Measurements from ENCODE around the gene FABP6. TPM values are rescaled to one million over a fixed set of nuclear protein-coding genes. Genes with fewer than 3 reads are reported as not detected.
"Not testable (repeated sequence)": the region's sequence is repeated elsewhere in the genome, so short reads cannot be mapped to it uniquely, and the experiment has no call there.

The FABP6 gene
- total RNA-seq, 1 experiment from 2014 or later, result 0.20 TPM

DNA sequence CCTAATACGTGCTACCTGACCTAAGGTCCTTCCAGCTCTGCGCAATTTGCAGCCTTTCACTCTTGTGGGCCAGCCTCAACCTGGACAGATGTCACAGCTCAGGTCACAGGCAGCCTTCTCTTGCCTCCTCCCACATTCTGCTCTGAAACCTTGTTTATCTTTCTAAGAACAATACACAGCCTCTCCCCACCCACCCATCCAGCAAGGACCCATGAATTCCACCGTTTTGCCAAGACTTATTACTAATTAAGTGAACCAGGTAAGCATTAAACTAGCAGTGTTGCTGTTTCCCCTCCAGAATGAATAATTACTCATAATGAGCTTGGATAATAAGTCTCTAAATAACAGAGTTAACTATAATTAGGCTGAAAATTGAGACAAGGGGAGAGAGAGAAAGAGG, 11.0 kb downstream of the FABP6 start:
- H3K9me3 ChIP-seq (replicated peaks), result no peaks in the 10 kb centered on the region
- no peak for DNase-seq
- H3K4me1 ChIP-seq, result no peaks in the 10 kb centered on the region

DNA sequence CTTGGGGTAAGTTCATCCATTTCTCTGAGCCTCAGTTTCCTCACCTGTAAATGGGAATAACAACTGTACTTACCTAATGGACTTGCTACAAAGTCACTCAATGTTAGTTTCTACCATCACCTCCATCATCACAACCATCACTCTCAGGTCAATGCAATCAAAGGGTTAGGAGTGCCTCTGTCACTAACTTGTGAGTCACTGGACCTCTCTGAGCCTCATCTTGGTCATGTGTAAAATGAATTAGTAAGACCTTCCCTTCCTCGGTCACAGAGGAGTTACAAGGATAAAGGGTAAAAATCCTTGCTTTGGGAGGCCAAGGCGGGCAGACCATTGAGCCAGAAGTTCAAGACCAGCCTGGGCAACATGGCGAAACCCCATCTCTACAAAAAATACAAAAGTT, 12.8 kb downstream of the FABP6 start:
- DNase-seq, result no peak
- H3K27ac ChIP-seq, result no peak overlapping the region
- no peaks in the 10 kb centered on the region for H3K27me3 ChIP-seq
- no peak overlapping the region for H3K4me3 ChIP-seq
- no peaks in the 10 kb centered on the region for H3K4me1 ChIP-seq
- H3K36me3 ChIP-seq, result no peaks in the 10 kb centered on the region
- H3K9me3 ChIP-seq (replicated peaks), result no peaks in the 10 kb centered on the region

More for the DNA sequence above, 11.0 kb downstream of the FABP6 start:
- Histone ChIP-seq H3K36me3 (no peaks in the 10 kb centered on the region), H3K27ac (no peak overlapping the region), H3K4me3 (no peak overlapping the region), H3K27me3 (no peaks in the 10 kb centered on the region)

- no peaks in the 10 kb centered on the region for H3K36me3 ChIP-seq
- H3K9me3 ChIP-seq (replicated peaks), result no peaks in the 10 kb centered on the region
- no peaks in the 10 kb centered on the region for H3K27me3 ChIP-seq
- no peak overlapping the region for H3K4me3 ChIP-seq
- H3K4me1 ChIP-seq, result no peaks in the 10 kb centered on the region
- no peak overlapping the region for H3K27ac ChIP-seq
- no peak for DNase-seq
Observed at GRCh38 chr5:160245506-160246086, 16.3 kb downstream of the FABP6 start.

DNA sequence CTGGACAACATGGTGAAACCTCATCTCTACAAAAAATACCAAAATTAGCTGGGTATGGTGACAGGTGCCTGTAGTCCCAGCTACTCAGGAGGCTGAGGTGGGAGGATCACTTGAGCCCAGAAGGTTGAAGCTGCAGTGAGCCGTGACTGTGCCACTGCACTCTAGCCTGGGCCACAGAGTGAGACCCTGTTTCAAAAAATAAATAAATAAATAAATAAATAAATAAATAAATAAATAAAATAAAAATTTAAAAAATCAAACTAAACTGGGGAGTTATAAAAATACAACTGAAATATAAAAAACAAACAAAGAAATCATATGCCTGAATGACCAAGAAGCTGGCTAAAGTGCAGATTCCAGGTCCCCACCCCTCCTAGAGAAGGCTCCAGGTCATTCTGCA, 20.3 kb downstream of the FABP6 start:
- H3K9me3 ChIP-seq (replicated peaks); H3K27me3 ChIP-seq; H3K36me3 ChIP-seq; H3K4me3 ChIP-seq; H3K4me1 ChIP-seq; H3K27ac ChIP-seq; DNase-seq: not testable (repeated sequence)

- Histone ChIP-seq H3K4me1 (no peaks in the 10 kb centered on the region), H3K36me3 (peaks cover 6% of the 10 kb centered on the region; the same call in 1 of the 2 replicates), H3K27me3 (no peaks in the 10 kb centered on the region), H3K4me3 (no peak overlapping the region), H3K9me3 (replicated peaks) (no peaks in the 10 kb centered on the region), H3K27ac (no peak overlapping the region)
- no peak for DNase-seq
Observed at GRCh38 chr5:160250226-160250625, 20.9 kb downstream of the FABP6 start.

GRCh38 chr5:160250826-160251225, 21.5 kb downstream of the FABP6 start:
- Histone ChIP-seq H3K9me3 (replicated peaks) (no peaks in the 10 kb centered on the region), H3K4me1 (no peaks in the 10 kb centered on the region), H3K4me3 (no peak overlapping the region), H3K27ac (no peak overlapping the region), H3K27me3 (no peaks in the 10 kb centered on the region), H3K36me3 (peaks cover 9% of the 10 kb centered on the region; the same call in 1 of the 2 replicates)
- DNase-seq, result no peak

DNA sequence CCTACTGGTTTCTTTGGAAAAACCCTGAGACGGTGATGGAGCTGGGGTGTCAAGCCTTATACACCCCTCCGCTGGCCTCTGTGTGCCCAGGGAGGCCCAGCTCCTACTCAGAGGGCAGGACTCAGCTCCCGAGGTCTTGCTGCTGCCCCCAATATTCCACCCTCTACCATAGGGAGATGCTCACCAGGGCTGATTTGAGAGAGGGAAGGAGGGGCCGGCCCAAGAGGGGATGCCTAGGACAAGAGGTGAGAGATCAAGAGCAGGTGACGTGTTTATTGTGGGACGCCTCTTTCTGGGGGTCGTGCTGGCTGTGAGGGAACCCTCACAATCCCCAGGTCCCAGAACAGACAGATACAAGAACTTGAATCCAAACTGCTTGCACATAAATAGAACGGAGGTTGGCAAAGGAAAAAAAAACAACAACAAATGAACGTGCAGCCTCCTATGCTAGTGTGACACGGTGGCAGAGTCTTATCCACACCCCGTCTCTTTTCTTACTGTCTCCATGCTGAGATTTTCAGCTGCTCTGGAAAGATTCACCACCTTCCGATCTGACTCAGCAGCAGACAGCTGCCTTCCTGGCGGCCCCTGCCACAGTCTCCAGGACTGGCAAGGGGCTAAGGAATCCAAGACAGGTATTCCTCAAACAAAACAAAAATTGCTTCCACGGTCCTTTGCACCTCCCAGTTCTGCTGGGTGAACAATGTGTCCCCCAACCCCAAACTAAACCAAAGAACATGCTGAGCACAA, 22.3 kb downstream of the FABP6 start:
- H3K4me3 ChIP-seq, result no peak overlapping the region
- no peaks in the 10 kb centered on the region for H3K4me1 ChIP-seq
- peaks cover 12% of the 10 kb centered on the region; the same call in 1 of the 2 replicates for H3K36me3 ChIP-seq
- no peak overlapping the region for H3K27ac ChIP-seq
- H3K9me3 ChIP-seq (replicated peaks), result no peaks in the 10 kb centered on the region
- H3K27me3 ChIP-seq, result no peaks in the 10 kb centered on the region
- DNase-seq, result no peak

DNA sequence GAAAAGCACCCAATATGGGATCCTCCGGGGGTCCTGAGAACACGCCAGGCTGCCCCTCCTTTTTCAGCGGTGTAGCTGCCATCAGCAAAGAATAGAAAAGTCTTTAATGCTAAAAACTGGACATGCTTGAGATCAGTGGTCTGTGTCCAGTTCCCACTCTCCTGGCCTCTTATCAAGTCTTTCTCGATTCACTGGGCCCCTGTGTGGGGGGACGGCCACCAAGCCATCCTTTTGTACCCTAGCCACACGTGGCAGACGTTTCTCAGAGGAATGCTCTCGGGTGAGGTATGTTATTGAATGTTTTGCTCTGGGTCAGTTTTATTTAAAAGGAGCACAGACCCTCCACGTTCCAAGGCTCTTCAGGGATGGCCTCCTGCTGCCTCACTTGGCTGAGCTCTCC, 23.6 kb downstream of the FABP6 start:
- Histone ChIP-seq H3K27me3 (no peaks in the 10 kb centered on the region), H3K4me1 (no peaks in the 10 kb centered on the region), H3K27ac (no peak overlapping the region), H3K4me3 (no peak overlapping the region), H3K36me3 (peaks cover 12% of the 10 kb centered on the region; the same call in 1 of the 2 replicates), H3K9me3 (replicated peaks) (no peaks in the 10 kb centered on the region)
- no peak for DNase-seq

- no peaks in the 10 kb centered on the region for H3K4me1 ChIP-seq
- H3K9me3 ChIP-seq (replicated peaks), result no peaks in the 10 kb centered on the region
- no peak overlapping the region for H3K4me3 ChIP-seq
- no peaks in the 10 kb centered on the region for H3K27me3 ChIP-seq
- DNase-seq, result no peak
- peaks cover 12% of the 10 kb centered on the region; the same call in 1 of the 2 replicates for H3K36me3 ChIP-seq
- no peak overlapping the region for H3K27ac ChIP-seq
Observed at GRCh38 chr5:160253441-160253840, 24.1 kb downstream of the FABP6 start.

DNA sequence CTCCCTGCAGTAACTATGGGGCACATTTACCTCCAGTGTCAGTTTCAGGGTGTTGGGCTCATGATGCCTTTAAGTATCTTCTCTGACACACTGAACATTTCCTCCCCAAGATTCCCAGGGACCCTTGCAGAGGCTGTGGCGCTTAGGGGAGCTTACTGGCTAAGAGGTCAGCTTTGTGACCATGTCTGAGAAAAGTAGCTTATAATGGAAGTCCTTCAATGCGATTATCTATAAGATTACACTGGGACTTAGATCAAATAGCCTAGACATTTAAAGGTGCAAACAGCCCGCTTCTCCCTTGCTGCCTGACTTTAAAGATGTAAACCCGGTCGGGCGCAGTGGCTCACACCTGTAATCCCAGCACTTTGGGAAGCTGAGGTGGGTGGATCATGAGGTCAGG, 25.4 kb downstream of the FABP6 start:
- DNase-seq, result no peak
- Histone ChIP-seq H3K27me3 (no peaks in the 10 kb centered on the region), H3K27ac (no peak overlapping the region)

GRCh38 chr5:160259341-160259740, 30.0 kb downstream of the FABP6 start:
- peaks cover 13% of the 10 kb centered on the region; the same call in 1 of the 2 replicates for H3K36me3 ChIP-seq
- H3K27ac ChIP-seq, result no peak overlapping the region
- H3K27me3 ChIP-seq, result no peaks in the 10 kb centered on the region
- H3K4me3 ChIP-seq, result no peak overlapping the region
- peaks cover 7% of the 10 kb centered on the region; the same call in 1 of the 2 replicates for H3K4me1 ChIP-seq
- DNase-seq, result no peak
- H3K9me3 ChIP-seq (replicated peaks), result no peaks in the 10 kb centered on the region

More for the DNA sequence above, 25.4 kb downstream of the FABP6 start:
- H3K4me1 ChIP-seq, result no peaks in the 10 kb centered on the region
- H3K9me3 ChIP-seq (replicated peaks), result no peaks in the 10 kb centered on the region
- no peak overlapping the region for H3K4me3 ChIP-seq
- peaks cover 15% of the 10 kb centered on the region; the same call in 1 of the 2 replicates for H3K36me3 ChIP-seq

GRCh38 chr5:160260006-160260775, 30.9 kb downstream of the FABP6 start:
- H3K4me3 ChIP-seq, result no peak overlapping the region
- H3K4me1 ChIP-seq, result peaks cover 7% of the 10 kb centered on the region; the same call in 1 of the 2 replicates
- H3K9me3 ChIP-seq (replicated peaks), result no peaks in the 10 kb centered on the region
- peaks cover 10% of the 10 kb centered on the region; the same call in 1 of the 2 replicates for H3K36me3 ChIP-seq
- H3K27me3 ChIP-seq, result no peaks in the 10 kb centered on the region
- no peak overlapping the region for H3K27ac ChIP-seq
- DNase-seq, result no peak

- peaks cover 6% of the 10 kb centered on the region; the same call in 1 of the 2 replicates for H3K36me3 ChIP-seq
- no peak overlapping the region for H3K4me3 ChIP-seq
- no peak overlapping the region for H3K27ac ChIP-seq
- no peaks in the 10 kb centered on the region for H3K27me3 ChIP-seq
- no peaks in the 10 kb centered on the region for H3K9me3 ChIP-seq (replicated peaks)
- H3K4me1 ChIP-seq, result peaks cover 7% of the 10 kb centered on the region; the same call in 1 of the 2 replicates
- DNase-seq, result no peak
Observed at GRCh38 chr5:160260881-160261815, 31.8 kb downstream of the FABP6 start.
